HPDE6-E6E7 (cell line): Measurements from ENCODE around the gene OXSR1.
A peak's percentile ranks its signal among the peaks of the same experiment; 100 is the strongest.
"Not testable (repeated sequence)": the region's sequence is repeated elsewhere in the genome, so short reads cannot be mapped to it uniquely, and the experiment has no call there.

ENCODE experiments used
- DNase-seq: peaks from one replicate; pipeline ENCODE4 v3.0.0; 2011; ENCODE audit warnings: missing footprints; ENCODE audit errors: extremely low spot score

OXSR1 gene

GRCh38 chr3:38141952-38142273 is 23.4 kb upstream of the OXSR1 start:
- DNase-seq = no peak

DNA sequence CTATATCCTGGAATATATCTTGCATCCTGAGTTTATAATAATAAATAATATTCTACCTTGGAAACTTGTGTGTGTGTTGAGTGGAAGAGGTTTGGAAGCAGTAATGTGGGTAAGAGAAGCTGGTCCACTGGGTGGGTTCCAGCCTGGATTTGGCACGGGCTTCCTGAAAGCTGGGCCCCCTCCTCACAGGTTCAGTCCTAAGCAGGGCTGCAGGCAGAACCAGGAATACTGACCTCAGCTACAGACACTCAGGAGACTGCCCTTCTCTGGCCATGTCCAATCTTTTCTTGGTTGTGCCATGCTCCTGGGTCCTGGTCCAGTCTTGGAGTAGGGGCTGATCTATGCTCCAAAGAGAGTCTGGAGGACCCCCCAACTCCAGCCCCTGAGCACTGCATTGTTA is 22.4 kb upstream of the OXSR1 start:
- no peak for DNase-seq

DNA sequence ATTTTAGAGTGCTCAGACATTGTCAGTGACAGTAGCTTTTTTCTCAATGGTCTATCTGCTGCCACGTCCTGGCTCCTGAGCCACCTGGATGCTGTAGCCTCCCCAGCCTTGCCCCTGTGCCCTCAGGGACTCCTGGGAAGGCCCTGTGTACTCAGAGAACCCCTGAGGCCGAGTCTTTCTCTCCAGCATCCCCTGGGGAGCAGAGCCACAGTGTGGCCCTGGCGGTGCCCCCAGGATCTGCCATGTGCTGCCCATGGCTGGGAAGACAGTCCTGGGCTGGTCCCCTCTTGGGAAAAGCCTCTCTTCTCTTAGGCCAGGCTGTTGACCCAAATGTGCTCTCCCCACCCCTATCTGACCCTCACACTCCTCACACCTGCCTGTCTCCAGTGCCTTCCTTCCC is 21.8 kb upstream of the OXSR1 start:
- no peak for DNase-seq

DNA sequence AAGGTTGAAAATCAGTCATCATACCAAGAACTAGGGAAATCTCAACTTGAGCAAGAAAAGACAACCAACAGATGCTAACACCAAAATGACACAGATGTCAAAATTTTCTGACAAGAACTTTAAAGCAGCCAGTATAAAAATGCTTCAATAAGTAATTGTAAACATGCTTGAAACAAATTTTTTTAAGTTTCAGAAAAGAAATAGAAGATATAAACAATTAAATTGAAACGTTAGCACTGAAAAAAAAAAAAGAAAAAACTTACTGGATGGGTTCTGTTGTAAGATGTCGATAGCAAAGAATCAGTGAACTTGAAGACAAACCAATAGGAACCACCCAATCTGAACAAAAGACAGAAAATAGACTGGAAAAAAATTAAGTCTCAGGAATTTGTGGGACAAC is 18.8 kb upstream of the OXSR1 start:
- DNase-seq = no peak

DNA sequence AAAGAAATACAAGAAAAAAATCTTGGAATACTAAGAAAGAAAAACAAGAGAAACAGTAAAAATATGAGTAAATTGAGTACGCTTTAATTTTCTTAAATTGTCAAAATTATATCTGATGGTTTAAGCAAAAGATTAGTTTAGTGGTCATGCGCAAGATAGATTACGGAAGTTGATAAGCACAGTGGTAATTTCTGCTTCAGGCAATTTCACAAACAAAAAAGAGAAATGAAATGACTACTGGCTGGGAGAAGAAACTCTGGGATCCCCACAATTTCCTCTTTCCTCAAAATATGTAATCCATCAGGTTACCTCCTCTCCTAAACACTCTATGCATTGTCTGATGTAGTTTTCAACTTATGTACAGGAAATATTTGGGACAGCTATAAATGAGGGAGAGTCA is 17.9 kb upstream of the OXSR1 start:
- no peak for DNase-seq

GRCh38 chr3:38148311-38148882 is 16.9 kb upstream of the OXSR1 start:
- DNase-seq = no peak

- no peak for DNase-seq
Measured at GRCh38 chr3:38149708-38150107, 15.6 kb upstream of the OXSR1 start.

DNA sequence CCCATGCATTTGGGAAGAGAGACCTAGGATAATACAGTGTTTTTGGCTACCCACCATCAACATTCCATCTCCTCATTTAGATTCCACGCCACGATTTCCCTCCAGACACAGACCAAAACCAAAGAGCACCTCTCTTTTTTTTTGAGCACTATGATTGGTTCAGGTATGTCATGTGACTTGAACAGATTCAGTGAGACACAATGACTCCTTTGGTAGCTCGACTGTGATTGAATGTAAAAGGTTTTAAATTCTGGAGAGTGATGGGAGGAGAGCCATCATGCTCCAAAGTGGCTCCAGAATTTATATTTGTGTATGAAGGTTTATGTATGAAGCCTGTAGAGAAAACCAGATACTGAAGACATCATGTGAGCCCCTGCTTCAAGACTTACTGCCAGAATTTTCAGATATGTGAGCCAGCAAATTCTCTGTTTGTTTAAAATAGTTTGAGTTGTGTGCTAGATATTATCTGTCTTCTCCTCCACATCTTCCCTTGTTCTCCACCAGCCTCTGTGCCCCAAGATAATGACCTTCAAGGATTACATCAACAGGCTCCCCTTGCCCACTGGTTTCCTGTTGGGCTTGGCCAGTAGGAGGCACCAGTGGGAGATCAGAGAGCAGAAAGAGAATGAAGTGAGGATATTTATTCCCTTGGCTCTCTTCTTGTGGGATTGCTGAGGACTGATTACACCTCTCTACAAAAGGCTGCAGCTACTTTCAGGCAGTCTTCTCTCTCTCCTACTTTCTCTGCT is 14.4 kb upstream of the OXSR1 start:
- no peak for DNase-seq

DNA sequence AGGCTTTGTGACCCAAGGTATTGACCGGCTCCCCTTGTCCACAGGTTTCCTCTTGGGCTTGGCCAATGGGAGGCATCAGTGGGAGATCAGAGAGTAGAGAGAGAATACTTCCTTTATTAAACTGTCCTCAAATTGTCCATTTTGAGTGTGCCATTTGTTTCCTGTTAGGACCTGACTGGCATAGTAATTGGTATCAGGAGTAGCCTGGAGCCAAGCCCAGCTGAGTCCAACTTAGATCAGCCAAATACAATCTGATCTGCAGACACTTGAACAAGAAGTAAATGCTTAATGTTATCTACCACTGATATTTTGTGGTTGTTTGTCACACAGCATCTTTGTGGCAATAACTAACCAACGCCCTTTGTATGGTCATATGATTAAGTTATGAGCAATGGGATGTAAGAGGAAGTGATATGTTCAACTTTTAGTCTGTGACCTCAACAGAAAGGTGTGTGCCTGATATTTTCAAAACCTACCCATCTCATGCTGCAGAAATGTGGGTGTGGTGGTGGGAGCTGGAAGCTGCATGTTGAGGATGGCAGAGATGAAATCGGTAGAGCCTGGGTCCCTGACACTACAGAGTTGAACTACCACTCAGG is 13.6 kb upstream of the OXSR1 start:
- DNase-seq = no peak

DNA sequence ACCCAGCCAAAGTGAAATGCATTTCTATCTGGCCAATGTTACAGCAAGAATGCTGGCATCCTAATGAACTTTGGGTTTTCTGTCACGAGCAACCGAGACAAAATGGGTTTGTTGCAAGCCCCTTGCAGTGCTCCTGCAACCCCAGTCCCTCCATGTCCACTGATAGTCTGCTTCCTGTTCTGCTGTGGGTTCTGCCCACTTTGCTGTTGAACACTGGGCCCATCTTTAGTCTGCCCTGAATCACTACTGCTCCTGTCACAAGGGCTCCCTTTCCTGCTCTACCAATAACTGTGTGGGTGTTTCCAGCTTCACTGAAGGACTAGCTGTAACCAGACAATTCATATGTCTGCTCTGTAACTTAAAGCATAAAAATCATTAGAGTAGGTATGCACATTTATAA is 12.7 kb upstream of the OXSR1 start:
- DNase-seq = no peak

GRCh38 chr3:38153221-38153620 is 12.1 kb upstream of the OXSR1 start:
- DNase-seq = no peak

DNA sequence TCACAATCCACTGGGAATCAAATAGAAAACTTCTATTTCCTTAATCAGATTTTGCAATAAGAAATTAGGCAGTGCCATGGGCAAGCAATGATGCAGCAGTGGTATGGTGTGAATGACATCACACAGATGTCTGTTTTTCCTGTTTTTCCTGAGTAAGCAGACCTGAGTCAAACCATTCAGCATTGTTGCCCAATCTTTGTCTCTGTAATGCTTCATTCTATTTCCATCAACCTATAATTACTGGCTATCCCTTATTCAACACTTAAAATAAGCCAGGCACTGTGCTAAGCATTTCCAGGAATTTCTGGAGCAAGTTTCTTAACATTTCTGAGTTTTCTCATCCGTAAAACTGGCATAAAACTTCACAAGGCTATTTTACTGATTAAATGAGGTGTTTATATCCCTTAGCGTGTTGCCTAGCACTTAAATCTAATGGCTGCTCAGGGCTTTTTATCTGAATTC is 11.3 kb upstream of the OXSR1 start:
- peak; percentile 41 for DNase-seq

DNA sequence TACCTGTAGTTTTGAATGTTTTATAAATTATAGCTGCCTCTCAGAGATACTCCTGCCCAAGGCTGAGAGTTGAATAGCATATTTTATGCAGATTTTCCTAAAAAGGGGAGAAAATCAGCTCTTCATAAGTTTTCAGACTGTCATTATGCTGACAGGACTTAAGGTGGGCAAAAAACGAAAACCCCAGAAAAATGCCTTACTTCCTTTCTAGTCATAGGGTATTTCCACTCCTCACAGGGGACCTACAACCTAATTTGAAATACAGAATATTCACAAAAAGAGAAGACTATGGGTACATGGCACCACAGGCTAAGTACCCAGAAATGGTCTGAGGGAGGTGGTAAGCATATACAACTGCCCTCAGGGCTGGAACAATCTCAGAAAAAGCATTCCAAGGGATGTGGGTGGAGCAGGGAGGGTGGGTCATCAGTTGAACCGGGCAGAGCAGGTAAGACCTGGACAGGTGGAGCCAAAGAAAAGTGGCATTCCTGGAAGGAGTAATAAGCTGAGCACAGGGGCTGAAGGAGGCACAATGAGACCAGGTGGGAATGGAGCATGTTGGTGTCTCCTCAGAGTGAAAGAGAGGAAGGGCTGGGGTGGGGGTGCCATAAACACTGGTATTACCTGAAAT is 10.6 kb upstream of the OXSR1 start:
- DNase-seq = peak; percentile 27

- no peak for DNase-seq
Measured at GRCh38 chr3:38155825-38156224, 9.5 kb upstream of the OXSR1 start.

DNA sequence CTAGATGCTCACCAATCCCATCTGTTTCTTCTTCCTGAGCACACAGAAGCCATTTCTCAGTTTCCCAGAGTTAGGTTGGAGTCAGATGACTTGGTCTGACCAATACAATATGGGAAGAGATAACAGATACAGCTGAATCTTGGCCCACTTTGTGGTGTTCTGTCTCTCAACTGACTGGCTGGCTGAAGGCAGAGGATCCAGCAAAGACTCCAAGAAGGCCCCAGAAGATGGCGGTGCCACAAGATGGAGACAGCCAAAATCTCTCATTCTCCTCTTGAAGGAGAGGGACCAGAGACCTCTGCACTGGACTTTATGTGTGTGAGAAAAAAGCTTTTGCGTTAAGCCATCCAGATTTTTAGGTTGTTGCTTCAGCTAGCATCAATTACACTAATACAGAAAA is 8.2 kb upstream of the OXSR1 start:
- DNase-seq = no peak

- DNase-seq = no peak
Measured at GRCh38 chr3:38157595-38157994, 7.7 kb upstream of the OXSR1 start.

GRCh38 chr3:38158472-38158871 is 6.9 kb upstream of the OXSR1 start:
- DNase-seq = no peak

DNA sequence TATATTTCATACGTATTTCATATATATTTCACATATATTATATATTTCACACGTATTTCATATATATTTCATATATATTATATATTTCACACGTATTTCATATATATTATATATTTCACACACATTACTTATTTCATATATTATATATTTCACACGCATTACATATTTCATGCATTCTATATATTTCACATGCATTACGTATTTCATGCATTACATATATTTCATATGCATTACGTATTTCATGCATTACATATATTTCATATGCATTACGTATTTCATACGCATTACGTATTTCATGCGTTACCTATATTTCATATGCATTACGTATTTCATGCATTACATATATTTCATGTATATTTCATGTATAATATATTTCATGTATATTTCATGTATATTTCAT is 4.6 kb upstream of the OXSR1 start:
- DNase-seq = not testable (repeated sequence)

DNA sequence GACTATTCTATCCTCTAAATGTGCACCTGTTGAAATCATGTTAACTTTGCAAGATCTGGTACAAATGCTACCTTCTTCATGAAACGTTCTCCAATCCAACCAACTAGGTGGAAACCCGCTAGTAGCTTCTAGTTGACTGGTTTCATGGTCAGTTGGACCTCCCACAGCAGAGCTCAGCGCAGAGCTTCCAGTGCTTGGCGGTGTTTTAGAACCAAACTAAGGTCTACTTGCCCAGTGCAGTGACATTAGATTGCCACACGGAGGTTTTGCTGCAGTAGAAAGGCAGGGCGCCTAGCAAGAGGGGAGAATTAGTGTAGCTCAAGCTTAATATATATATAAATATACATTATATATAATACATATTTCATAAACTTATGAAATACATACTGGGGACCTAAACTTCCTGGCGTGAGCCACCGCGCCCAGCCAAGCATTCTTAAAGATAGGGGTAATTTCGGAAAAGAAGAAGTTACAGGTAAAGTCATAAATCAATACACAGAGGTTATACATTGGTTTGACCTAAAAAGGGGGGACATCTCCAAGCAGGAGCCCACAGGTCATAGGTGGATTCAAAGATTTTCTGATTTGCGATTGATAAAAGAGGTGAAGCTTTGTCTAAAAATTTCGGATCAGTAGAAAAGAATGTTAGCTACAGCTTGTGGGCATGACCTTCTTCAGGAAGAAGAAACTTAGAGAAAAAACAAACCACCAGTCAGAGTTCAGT is 2.1 kb upstream of the OXSR1 start:
- no peak for DNase-seq

GRCh38 chr3:38163841-38164642 is 1.3 kb upstream of the OXSR1 start:
- no peak for DNase-seq

DNA sequence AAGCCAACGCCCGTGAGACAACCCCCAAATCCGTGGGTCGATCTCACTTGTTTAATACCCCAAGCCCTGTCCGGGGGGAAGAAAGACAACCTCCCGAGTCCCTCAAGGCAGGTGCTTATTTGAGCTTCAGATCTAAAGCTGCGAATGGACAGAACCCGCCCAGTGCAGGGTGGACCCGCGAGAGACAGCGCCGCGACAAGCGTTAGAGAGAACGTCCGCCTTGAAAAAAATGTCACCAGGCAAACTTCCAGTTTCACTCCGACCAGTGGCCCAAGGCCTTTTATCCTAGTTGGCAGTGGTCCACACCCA is 740 bp upstream of the OXSR1 start:
- DNase-seq = no peak
